Activated CD8-positive, alpha-beta memory T cell treated with anti-CD3 and anti-CD28 coated beads for 4 hours (primary cell): Measurements from ENCODE around the gene RBM27.
"Not testable (repeated sequence)": the region's sequence is repeated elsewhere in the genome, so short reads cannot be mapped to it uniquely, and the experiment has no call there.

ENCODE experiments used
- DNase-seq, 2 donors: peaks; one replicate each; pipeline ENCODE4 v3.0.0-alpha.2; 2020; ENCODE audit warnings: low read depth in 2 of 2

The RBM27 gene

DNA sequence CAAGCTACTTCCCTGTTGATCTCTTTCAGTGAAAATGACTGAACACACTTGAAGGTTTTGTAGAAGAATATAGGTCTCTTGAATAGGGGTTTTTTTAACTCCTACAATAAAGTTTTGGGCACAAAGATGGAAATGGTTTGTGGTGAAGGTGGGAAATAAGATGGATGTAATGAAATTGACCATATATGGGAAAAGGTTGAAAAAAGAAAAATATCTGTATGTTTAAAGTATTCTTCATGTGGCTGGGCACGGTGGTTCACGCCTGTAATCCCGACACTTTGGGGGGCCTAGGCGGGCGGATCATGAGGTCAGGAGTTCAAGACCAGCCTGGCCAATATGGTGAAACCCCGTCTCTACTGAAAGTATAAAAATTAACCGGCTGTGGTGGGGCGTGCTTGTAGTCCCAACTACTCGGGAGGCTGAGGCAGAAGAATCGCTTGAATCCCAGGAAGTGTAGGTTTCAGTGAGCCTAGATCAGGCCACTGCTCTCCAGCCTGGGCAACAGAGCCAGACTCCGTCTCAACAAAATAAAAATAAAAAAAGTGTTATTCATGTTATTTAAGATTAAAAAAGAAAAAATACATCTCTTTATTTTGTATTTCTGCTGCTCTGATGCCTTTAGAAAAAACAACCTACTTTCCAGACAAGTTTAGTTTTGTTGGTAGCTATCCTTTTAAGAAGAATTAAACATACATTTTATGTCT lies 2.2 kb downstream of the RBM27 start:
- no peak for DNase-seq

DNA sequence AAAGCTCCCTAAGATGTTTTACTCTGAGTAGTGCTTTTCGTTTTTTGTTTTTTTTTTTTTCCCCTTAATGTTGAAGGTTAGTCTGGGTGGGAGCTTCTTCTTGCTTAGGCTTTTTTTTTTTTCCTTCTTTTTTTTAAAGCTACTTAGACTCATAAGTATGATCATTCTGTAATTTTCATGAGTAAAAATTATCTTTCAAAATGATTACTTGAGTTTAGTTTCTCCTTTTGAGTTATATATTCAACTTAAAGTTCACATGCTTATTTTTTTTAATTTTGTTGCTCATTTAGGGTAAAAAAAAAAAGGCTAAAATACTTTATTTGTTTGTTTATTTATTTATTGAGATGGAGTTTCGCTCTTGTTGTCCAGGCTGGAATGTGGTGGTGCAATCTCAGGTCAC lies 2.9 kb downstream of the RBM27 start:
- DNase-seq: no peak

DNA sequence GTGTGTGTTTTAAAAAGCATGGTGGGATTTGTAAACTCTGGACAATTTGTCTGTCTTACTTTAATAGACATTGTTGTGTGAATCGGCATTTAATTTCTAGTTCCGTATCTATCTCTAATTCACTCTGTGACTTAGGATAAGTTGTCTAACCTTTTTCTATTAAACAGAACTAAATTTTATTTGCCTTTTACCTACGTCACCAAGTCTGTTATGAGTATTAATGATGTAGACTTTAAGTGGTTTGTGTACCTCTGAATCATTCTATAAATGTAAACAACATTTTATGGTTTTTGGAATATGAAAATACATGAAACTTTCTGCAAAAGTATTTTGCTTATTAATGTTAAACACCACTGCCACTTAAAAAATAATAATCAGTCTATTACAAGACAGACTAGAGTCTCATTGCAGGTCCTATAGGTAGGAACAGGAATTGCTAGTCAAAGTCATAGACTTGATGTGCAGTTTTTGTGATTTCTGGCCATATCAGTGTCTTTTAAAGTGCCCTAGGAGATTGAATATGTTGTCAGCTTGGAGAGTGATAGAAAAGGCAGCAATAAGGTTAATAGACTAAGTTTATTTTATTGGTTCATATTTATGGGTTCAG lies 5.6 kb downstream of the RBM27 start:
- DNase-seq: no peak

DNA sequence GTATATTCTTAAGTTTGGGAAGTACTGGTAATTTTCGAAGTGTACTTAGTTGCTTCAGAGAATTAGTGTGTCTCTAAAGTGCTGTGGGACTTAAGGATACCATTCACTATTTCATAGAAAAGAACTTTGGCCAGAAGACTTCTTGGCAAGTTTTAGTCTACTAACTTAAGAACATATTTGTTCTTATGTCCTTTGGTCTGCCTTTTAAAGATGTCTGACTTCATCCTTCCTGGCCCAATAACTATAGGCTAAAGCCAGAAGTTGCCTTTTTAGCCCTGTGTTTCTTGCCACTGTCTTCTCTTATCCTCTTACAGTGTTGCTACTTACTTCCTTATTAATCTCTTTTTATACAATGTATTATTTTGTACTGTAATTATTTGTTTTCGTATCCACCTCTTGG lies 6.3 kb downstream of the RBM27 start:
- no peak for DNase-seq

DNA sequence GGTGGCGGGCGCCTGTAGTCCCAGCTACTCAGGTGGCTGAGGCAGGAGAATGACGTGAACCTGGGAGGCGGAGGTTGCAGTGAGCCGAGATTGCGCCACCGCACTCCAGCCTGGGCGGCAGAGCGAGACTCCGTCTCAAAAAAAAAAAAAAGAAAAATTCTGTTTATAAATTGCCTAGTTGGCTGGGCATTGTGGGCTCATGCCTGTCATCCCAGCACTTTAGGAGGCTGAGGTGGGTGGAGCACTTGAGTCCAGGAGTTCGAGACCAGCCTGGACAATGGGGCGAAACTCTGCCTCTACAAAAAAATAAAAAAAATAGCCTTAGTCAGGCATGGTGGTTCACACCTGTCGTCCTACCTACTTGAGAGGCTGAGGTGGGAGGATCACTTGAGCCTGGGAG lies 7.4 kb downstream of the RBM27 start:
- not testable (repeated sequence) for DNase-seq

DNA sequence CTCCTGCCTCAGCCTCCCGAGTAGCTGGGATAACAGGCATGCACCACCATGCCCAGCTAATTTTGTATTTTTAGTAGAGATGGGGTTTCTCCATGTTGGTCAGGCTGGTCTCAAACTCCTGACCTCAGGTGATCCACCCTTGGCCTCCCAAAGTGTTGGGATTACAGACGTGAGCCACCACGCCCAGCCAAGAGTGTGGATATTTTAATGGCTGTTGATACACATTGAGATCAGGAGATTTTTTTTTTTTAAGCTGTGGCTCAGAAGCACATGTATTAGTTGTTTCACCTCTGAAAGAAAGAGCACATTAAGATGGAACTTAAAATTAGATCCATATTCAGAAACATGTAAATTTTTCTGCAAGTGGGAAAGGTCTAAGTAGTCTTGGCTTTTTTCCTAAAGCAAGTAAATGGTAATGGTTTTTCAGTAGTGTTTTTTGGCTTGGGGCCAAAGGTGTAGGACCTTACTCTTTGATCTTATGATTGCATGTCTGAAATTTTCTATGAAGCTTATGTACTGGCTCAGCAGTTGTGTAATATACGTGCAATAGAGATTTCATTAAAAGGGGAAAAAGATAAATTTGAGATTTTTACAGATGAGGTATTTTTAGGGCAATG lies 9.9 kb downstream of the RBM27 start:
- DNase-seq: no peak

DNA sequence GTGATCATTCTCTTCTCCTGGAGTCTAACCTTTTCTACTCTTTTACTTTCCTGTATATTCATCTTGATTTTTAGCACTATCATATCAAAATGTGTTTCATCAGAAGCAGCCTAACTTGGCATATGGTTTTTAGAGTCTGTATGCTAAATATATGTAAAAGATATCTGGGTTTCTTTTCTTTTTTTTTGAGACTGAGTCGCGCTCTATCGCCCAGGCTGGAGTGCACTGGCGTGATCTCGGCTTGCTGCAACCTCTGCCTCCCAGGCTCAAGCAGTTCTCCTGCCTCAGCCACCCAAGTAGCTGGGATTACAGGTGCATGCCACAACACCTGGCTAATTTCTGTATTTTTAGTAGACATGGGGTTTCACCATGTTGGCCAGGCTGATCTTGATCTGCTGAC lies 11.5 kb downstream of the RBM27 start:
- DNase-seq: not testable (repeated sequence)

DNA sequence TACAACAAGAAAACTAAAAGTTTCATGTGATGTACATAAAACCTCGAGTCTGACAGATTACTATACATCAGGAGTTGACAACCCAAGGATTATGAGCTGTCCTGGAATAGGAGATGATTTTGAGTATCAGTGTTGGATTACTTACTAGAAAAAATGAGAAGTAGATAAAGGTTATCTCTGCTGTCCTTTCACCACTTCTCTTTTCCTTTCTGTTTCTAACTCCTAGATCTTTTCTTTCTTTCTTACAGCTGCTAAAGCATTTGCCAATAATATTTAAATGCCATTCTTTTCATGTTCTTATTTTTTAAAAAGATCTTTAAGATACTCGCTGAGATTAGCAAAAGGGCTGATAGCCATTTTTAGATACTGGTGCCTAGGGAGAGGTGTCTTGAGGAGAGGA lies 14.8 kb downstream of the RBM27 start:
- no peak for DNase-seq

DNA sequence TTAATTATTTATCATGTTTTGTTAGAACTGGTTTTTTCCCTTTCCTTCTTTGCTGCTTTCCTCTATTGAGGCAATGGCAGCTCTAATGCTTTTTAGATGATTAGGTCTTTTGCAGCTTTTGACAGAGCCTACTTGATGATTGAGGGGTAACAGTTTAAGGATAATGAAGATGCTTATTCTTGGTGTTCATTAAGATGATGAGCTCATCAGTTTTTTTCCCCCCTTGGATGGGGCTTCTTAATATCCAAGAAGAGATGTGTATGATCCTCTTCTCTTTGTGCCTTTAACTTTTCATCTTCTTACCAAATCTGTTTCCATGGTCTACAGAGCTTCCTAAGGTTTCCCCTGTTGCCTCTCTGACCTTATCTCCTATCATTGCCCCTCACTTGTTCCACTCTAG lies 15.8 kb downstream of the RBM27 start:
- no peak for DNase-seq

DNA sequence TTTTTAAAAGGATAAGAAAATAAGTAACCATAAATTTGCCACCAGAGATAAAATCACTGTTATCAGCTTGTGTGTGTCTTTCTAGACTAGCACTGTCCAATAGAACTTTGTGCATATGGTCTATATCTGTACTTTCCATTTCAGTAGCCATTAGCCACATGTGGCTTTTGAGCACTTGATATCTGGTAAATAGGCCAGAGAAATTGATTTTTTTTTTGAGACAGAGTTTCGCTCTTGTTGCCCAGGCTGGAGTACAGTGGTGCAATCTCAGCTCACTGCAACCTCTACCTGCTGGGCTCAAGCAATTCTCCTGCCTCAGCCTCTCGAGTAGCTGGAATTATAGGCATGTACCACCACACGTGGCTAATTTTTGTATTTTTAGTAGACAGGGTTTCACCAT lies 17.8 kb downstream of the RBM27 start:
- no peak for DNase-seq

DNA sequence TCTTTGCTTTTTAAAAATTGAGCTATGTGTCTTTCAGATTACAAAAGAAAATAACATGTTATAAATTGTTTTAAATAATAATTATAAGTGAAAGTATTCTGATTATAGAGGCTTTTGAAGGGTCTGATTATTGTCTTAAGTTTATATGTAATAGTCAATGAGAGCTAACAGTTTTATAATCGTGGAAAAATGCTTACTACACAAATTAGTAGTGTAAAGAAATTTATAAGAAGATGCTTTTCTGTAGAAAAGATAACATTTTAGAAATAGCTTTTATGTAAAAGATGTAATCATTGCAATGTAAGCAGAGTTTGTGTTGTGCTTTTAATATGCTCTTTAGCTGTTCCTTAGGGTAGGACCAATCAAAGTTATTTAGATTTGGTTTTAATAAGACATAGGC lies 18.6 kb downstream of the RBM27 start:
- no peak for DNase-seq

DNA sequence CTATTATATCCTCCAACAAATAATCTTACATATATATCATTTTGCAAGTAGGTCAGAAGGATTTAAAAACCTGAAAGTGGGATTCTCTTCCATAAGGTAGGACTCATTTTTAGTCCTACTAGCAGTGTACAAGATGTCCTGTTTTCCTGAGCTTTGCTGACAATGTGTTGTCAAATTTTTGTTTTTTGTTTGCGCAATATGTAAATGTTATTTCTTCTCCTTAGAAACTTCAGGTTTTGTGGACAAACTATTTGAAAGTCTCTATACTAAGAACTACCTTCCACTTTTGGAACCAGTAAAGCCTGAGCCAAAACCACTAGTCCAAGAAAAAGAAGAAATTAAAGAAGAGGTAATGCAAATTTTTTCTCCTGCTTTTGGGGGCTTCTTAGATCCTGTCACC lies 19.8 kb downstream of the RBM27 start:
- DNase-seq: no peak

DNA sequence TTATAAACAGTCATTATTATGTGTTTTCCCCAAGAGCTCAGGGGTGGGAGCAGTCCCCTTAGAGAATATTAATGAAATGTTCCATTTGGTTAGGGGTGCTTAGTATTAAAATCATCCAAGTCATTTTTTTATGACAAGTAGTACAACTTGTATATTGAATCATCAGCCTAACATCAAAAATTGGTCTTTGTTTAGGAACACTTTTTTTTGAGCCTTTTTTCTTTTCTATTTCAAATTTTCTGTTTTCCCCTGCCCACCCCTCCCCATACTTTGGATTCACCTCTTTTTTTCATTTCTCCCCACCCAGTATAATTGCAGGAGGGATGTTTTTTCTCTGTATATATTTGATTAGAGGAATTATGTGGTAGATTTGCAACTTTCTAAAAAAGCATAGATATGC lies 25.8 kb downstream of the RBM27 start:
- no peak for DNase-seq

DNA sequence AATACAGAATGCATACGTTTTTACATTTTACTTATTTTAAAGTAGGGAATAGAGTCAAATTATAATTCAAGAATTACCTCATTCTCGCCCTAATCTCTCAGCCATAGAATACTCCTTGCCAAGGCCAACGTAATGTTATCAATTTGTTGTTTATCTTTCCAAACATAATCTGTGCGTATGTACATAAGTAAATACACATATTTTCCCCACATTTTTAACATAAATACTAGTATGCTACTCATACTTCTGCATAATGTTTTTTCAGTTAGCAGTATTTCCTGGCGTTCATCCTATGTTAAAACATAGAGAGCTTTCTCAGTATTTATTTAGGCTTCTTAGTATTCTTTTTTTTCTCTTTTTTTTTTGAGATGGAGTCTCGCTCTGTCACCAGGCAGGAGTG lies 28.8 kb downstream of the RBM27 start:
- no peak for DNase-seq

DNA sequence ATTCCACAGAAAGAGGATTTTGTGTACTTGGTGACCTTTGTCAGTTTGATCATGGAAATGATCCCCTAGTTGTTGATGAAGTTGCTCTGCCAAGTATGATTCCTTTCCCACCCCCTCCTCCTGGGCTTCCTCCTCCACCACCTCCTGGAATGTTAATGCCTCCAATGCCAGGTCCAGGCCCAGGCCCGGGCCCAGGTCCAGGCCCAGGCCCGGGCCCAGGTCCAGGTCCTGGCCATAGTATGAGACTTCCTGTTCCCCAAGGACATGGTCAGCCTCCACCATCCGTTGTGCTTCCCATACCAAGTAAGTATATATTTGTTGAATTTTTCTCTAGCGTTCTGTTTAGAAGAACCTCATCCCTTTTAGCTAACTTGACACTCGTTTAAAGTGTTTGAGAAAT lies 30.0 kb downstream of the RBM27 start:
- no peak for DNase-seq

DNA sequence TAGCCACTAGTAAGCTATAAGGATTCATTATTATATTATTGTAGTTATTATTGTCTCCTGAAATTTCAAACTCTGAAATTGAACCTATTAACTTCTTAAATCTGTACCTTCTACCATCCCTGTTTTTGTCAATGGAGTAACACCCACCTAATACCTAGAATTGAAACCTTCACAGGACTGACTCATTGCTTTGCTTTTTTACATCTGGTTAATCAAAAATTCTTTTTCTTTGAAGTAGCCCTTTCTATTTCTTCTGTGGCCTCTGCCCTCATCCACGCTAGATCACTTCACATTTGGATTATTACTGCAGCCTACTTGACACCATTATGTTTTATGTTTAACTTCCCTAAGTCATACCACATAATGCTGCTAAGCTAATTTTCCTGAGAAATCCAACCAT lies 35.6 kb downstream of the RBM27 start:
- DNase-seq: no peak

DNA sequence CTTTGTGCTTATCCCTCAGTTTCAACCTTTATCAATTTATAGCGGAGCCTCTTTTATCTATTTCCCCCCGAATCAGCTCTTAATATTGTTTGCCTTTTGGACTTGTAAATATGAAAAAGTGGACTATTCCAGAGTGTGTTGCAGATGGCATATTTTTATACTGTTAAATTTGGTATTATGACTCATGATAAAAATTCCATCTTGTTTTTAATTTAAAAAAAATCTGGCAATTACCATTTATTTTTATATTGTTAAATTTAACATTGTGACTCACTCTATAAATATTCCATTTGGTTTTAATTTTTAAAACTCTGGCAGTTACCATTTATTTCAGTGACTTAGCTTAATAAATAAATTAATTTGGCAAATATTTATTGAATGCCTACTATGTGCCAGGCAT lies 37.5 kb downstream of the RBM27 start:
- DNase-seq: no peak

DNA sequence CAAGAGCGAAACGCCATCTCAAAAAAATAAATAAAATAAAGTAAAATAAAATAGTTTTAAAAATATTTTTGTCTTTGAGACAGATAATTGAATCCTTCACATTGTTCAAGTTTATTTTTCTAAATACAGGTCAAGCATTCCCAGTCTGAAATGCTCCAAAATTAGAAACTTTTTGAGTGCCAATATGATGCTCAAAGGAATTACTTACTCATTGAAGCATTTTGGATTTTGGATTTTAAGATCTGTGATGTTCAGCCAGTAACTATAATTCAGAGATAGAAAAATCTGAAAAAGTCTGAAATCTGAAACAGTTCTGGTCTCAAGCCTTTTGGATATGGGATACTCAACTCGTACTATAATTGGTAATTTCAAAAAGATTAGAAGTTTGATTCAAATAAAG lies 39.8 kb downstream of the RBM27 start:
- DNase-seq: no peak

DNA sequence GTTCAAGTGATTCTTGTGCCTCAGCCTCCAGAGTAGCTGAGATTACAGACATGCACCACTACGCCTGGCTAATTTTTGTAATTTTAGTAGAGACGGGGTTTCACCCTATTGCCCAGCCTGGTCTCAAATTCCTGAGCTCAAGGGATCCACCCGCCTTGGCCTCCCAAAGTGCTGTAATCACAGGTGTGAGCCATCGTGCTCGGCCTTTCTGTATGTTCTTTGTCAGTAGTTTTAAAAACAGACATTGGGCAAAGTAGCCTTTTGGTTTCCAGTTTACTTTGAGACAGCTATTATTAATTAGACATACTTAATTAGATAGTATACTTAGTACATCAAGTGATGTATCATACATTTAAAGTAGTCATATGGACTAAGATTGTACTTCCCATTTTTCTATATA lies 45.2 kb downstream of the RBM27 start:
- no peak for DNase-seq

DNA sequence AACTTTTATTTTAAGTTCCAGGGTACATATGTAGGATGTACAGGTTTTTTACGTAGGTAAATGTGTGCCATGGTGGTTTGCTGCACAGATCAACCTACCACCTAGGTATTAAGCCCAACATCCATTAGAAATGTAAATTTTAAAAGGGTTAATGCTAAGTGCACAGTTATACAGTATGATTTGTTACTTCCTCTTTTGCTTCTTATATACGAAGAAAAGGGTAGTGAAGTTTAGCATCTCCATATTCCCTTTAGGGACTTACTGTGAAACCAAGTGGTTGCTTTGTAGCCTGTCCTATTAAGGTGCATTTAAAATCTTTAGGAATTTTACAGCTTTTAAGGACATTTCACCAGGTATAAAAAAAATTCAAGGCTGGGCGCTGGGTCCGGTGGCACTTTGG lies 46.4 kb downstream of the RBM27 start:
- no peak for DNase-seq
